ENCODE measurements around the gene SULF2. TPM values are rescaled to one million over a fixed set of nuclear protein-coding genes. Genes with fewer than 3 reads are reported as not detected.

The SULF2 gene
- total RNA-seq, 1 experiment from 2014 or later, result 13.0 TPM

DNA sequence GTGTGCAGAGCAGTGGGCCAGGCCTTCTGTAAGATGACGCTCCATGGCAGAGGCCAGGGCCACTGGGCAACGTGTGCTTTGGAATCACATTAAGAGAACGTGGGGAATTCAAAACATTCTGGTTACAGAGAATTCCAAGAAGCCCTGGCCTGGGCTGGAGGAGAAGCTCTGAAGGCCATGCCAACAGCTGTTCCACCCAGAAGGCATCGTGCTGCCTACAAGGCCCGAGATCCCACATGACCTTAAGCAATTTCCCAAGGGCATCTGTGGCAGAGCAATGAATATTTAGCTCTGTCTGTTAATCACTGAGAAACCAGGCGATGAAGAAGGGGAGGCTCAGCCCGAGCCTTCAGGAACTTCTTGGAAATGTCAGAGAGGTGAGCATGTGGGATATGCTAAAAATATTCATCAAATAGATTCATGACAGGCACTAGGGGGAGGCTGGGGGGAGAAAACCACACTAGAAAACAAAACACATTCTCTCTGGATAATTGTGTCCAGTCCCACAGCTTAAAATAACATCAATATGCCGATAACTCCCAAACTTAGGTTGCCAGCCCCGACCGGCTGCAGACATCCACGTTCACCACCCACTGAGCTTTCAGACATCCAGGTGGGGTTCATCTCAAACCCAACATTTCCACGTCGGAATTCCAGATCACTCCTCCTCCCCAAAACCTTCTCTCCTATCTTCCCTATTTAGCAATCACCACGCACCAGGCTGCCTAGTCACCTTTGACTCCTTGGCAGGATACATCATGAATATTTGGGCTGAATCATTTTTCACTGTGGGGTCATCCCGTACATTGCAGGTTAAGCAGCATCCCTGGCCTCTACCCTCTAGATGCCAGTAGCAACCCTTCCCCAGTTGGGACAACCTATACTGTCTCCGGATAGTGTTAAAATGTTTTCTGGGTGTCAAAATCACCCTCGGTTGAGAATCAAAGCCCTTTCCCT, 6.6 kb downstream of the SULF2 start:
- RAD21 ChIA-PET (ENCODE audit: low non-redundant PET in 1 of 2, low total read pairs in 2 of 2, uncharacterized antibody in 2 of 2, unreplicated experiment in 2 of 2), result no interaction called here
- Histone ChIP-seq H3K27ac (ENCODE audit: low read depth, low read length) (no peak overlapping the region), H3K79me2 (ENCODE audit: insufficient read depth, low read length) (no peaks in the 10 kb centered on the region), H2AFZ (ENCODE audit: low read depth, low read length, poor library complexity, severe bottlenecking) (no peak overlapping the region), H4K20me1 (ENCODE audit: insufficient read depth) (no peaks in the 10 kb centered on the region), H3K4me2 (ENCODE audit: low read length) (no peak overlapping the region), H3K9ac (ENCODE audit: low read length) (no peak overlapping the region), H3K9me2 (ENCODE audit: insufficient read depth) (no peaks in the 10 kb centered on the region), H3K27me3 (ENCODE audit: insufficient read depth, low read length) (no peaks in the 10 kb centered on the region), H3K9me3 (ENCODE audit: control insufficient read depth in 1 of 2, insufficient read depth in 1 of 2, low read depth in 1 of 2, low read length in 2 of 2) (no peaks in the 10 kb centered on the region), H3K36me3 (ENCODE audit: control insufficient read depth in 1 of 2, insufficient read depth in 2 of 2, low read length in 2 of 2) (no peaks in the 10 kb centered on the region), H3K4me1 (ENCODE audit: control insufficient read depth in 1 of 2, insufficient read depth in 2 of 2, low read length in 2 of 2) (no peaks in the 10 kb centered on the region), H3K4me3 (replicated peaks in 1 of 2; ENCODE audit: low read depth in 1 of 2, low read length in 2 of 2) (no peak overlapping the region)
- CTCF ChIA-PET, result no interaction called here
- ATAC-seq, result no peak
- POLR2A ChIA-PET, result no interaction called here
- intact Hi-C loops (cut with micrococcal nuclease), result no loop called here
- BruUV-seq (replicated peaks), result no TSS peak
- TF ChIP-seq JUND (IDR thresholded peaks at IDR 0.05) (no peak), SRF (IDR thresholded peaks at IDR 0.05; ENCODE audit: low read depth) (no peak), CBX3 (IDR thresholded peaks at IDR 0.05; ENCODE audit: low read depth) (no peak), POLR2A (IDR thresholded peaks at IDR 0.05; ENCODE audit: borderline replicate concordance, extremely low read depth, insufficient read depth, insufficient read length) (no peak), ZNF274 (IDR thresholded peaks at IDR 0.05; ENCODE audit: low read depth, low read length) (no peak), EZH2phosphoT487 (IDR thresholded peaks at IDR 0.05; ENCODE audit: borderline replicate concordance) (no peak), TCF7L2 (IDR thresholded peaks at IDR 0.05; ENCODE audit: borderline replicate concordance, extremely low read depth, insufficient read depth, insufficient read length) (no peak), EZH2 (IDR thresholded peaks at IDR 0.05) (no peak)
- TF ChIP-seq, protein P1, sequence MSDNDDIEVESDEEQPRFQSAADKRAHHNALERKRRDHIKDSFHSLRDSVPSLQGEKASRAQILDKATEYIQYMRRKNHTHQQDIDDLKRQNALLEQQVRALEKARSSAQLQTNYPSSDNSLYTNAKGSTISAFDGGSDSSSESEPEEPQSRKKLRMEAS (IDR thresholded peaks at IDR 0.05), result no peak
- TF ChIP-seq, protein P2, sequence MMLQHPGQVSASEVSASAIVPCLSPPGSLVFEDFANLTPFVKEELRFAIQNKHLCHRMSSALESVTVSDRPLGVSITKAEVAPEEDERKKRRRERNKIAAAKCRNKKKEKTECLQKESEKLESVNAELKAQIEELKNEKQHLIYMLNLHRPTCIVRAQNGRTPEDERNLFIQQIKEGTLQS (IDR thresholded peaks at IDR 0.05), result no peak
- no peak for DNase-seq (ENCODE audit: low read depth, low spot score)
